ENCODE results near the gene KHSRP.

DNA sequence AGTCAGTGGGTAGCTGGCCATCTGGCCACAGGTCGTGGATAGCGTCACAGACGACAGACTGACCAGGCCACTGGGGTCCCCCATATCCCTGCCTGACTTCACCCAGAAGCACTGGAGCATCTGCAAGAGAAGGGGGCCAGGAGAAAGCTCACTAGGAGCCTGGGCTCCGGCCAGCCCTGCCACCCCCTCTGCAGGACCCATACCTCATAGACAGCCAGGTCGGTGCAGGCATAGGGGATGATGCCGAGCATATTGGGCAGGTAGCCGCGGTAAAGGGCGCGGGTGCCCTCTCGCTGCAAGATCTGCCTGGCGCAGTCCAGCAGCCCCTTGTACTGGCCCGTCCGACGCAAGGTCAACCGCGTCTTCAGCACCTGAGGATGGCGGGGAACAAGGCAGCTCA lies 2.5 kb upstream of the KHSRP start:
- TF ChIP-seq, protein P1, sequence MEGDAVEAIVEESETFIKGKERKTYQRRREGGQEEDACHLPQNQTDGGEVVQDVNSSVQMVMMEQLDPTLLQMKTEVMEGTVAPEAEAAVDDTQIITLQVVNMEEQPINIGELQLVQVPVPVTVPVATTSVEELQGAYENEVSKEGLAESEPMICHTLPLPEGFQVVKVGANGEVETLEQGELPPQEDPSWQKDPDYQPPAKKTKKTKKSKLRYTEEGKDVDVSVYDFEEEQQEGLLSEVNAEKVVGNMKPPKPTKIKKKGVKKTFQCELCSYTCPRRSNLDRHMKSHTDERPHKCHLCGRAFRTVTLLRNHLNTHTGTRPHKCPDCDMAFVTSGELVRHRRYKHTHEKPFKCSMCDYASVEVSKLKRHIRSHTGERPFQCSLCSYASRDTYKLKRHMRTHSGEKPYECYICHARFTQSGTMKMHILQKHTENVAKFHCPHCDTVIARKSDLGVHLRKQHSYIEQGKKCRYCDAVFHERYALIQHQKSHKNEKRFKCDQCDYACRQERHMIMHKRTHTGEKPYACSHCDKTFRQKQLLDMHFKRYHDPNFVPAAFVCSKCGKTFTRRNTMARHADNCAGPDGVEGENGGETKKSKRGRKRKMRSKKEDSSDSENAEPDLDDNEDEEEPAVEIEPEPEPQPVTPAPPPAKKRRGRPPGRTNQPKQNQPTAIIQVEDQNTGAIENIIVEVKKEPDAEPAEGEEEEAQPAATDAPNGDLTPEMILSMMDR (conservative IDR thresholded peaks at IDR 0.05; ENCODE audit: low read length) = no peak
- TF ChIP-seq EZH2phosphoT487 (IDR thresholded peaks at IDR 0.05; ENCODE audit: borderline replicate concordance) = no peak
